Fibroblast of lung (primary cell): ENCODE measurements around the gene SLC5A6. TPM values are rescaled to one million over a fixed set of nuclear protein-coding genes. Genes with fewer than 3 reads are reported as not detected.

ENCODE experiments used
- DNase-seq, 2 donors: peaks; one replicate each; pipeline versions ENCODE4 v3.0.0 to v3.0.0-alpha.2; 2010; ENCODE audit warnings: low read depth in 2 of 2
- H2AFZ ChIP-seq: 2 replicates; pipeline ENCODE4 v1.5.1; 2012; ENCODE audit warnings: low read length, control low read depth, inconsistent platforms
- H3K27ac ChIP-seq: 2 replicates; pipeline ENCODE4 v1.5.1; 2011; ENCODE audit warnings: low read length, control low read depth; ENCODE audit not compliant: insufficient read depth
- H3K27me3 ChIP-seq: 2 replicates; pipeline ENCODE4 v1.5.1; 2011; ENCODE audit warnings: mild to moderate bottlenecking, low read length; ENCODE audit not compliant: control insufficient read depth, insufficient read depth
- H3K36me3 ChIP-seq: 2 replicates; pipeline ENCODE4 v1.5.1; 2011; ENCODE audit warnings: low read length; ENCODE audit not compliant: control insufficient read depth, insufficient read depth
- H3K4me1 ChIP-seq: 2 replicates; pipeline ENCODE4 v1.5.1; 2011; ENCODE audit warnings: low read length; ENCODE audit not compliant: control insufficient read depth, insufficient read depth; ENCODE audit errors: extremely low read depth
- H3K4me2 ChIP-seq: 2 replicates; pipeline ENCODE4 v1.5.1; 2011; ENCODE audit warnings: low read length, control low read depth; ENCODE audit not compliant: insufficient read depth; ENCODE audit errors: extremely low read depth
- H3K4me3 ChIP-seq, 4 experiments: fragments of 200-600 bp in 1 of 4; sonication (generic) in 1 of 4; replicated peaks in 1 of 4; 2 replicates each; pipeline ENCODE4 v1.5.1; 2011 to 2016; ENCODE audit warnings: low read length in 4 of 4, low read depth in 3 of 4, mild to moderate bottlenecking in 3 of 4, control low read depth in 2 of 4, inconsistent platforms in 1 of 4, mixed read lengths in 1 of 4; ENCODE audit not compliant: insufficient read depth in 1 of 4; ENCODE audit errors: control extremely low read depth in 1 of 4
- H3K79me2 ChIP-seq: 2 replicates; pipeline ENCODE4 v1.5.1; 2012; ENCODE audit warnings: mild to moderate bottlenecking, low read length, inconsistent platforms; ENCODE audit not compliant: control insufficient read depth, insufficient read depth
- H3K9ac ChIP-seq: 2 replicates; pipeline ENCODE4 v1.5.1; 2011; ENCODE audit warnings: mild to moderate bottlenecking, low read length, control low read depth; ENCODE audit not compliant: insufficient read depth
- H3K9me3 ChIP-seq: 2 replicates; pipeline ENCODE4 v1.5.1; 2012; ENCODE audit warnings: low read depth, low read length; ENCODE audit not compliant: control insufficient read depth, insufficient read depth
- H4K20me1 ChIP-seq: 2 replicates; pipeline ENCODE4 v1.5.1; 2011; ENCODE audit warnings: low read length; ENCODE audit not compliant: control insufficient read depth, insufficient read depth; ENCODE audit errors: extremely low read depth
- EZH2 ChIP-seq: IDR thresholded peaks from 2 replicates; pipeline ENCODE4 v1.5.1; 2012; ENCODE audit warnings: low read length, control low read depth, mild to moderate bottlenecking; ENCODE audit errors: missing control alignments
- polyA plus RNA-seq, 2 donors: library from polyadenylated mRNA; depleted of rRNA in 1 of 2; stranded (reverse) in 1 of 2; unstranded in 1 of 2; fragments of >200 nt; gene quantifications; 2 replicates each; pipeline ENCODE4 v1.2.1, GENCODE V29; 2011 to 2012; ENCODE audit warnings: missing spikeins in 1 of 2
- total RNA-seq: library from RNA; depleted of rRNA; stranded (reverse); fragments of >200 nt; gene quantifications from 2 replicates; pipeline ENCODE4 v1.2.1, GENCODE V29; 2014
- TF ChIP-seq, protein P1 (sequence below), 2 donors: IDR thresholded peaks in 1 of 2; conservative IDR thresholded peaks in 1 of 2; 1 replicate in 1 of 2; 2 replicates in 1 of 2; pipeline ENCODE4 v1.5.1; 2011 to 2012; ENCODE audit warnings: low read length in 2 of 2, control low read depth in 1 of 2, inconsistent platforms in 1 of 2, low read depth in 1 of 2, mild to moderate bottlenecking in 1 of 2

SLC5A6 gene
- total and polyA plus RNA-seq, 2 donors (not counting 1 experiment from before 2014, with no cell fraction given): 11.5 to 13.9 TPM

DNA sequence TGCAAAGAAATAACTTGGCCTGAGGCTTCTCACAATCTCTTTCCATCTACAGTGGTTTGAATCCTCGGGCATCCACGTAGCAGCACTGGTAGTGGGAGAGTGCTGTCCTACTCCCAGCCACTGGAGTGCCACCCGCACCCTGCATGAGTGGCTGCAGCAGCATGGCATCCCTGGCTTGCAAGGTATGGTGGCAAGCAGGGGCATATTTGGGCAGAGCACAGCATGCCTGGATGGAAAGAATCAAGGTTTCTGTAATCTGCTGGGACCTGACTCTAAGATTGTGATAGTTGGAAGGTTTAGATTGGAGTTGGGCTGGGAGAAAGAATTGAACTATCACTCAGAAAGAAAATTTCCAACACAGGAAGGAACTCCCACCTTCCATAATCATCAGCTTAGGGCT, 9.1 kb upstream of the SLC5A6 start:
- Histone ChIP-seq H3K79me2 (peaks cover 7% of the 10 kb centered on the region), H3K27ac (no peak overlapping the region), H3K4me2 (no peak overlapping the region), H2AFZ (no peak overlapping the region), H4K20me1 (no peaks in the 10 kb centered on the region), H3K9ac (no peak overlapping the region), H3K9me3 (no peaks in the 10 kb centered on the region), H3K4me3 (no peak overlapping the region), H3K4me1 (peaks cover 6% of the 10 kb centered on the region), H3K36me3 (peaks cover 18% of the 10 kb centered on the region), H3K27me3 (no peaks in the 10 kb centered on the region)
- no peak for DNase-seq
- TF ChIP-seq, protein P1, sequence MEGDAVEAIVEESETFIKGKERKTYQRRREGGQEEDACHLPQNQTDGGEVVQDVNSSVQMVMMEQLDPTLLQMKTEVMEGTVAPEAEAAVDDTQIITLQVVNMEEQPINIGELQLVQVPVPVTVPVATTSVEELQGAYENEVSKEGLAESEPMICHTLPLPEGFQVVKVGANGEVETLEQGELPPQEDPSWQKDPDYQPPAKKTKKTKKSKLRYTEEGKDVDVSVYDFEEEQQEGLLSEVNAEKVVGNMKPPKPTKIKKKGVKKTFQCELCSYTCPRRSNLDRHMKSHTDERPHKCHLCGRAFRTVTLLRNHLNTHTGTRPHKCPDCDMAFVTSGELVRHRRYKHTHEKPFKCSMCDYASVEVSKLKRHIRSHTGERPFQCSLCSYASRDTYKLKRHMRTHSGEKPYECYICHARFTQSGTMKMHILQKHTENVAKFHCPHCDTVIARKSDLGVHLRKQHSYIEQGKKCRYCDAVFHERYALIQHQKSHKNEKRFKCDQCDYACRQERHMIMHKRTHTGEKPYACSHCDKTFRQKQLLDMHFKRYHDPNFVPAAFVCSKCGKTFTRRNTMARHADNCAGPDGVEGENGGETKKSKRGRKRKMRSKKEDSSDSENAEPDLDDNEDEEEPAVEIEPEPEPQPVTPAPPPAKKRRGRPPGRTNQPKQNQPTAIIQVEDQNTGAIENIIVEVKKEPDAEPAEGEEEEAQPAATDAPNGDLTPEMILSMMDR (conservative IDR thresholded peaks at IDR 0.05 in 1 of 2, IDR thresholded peaks at IDR 0.05 in 1 of 2; ENCODE audit: low read depth in 1 of 2, low read length in 2 of 2): no peak
- no peak for TF ChIP-seq EZH2

DNA sequence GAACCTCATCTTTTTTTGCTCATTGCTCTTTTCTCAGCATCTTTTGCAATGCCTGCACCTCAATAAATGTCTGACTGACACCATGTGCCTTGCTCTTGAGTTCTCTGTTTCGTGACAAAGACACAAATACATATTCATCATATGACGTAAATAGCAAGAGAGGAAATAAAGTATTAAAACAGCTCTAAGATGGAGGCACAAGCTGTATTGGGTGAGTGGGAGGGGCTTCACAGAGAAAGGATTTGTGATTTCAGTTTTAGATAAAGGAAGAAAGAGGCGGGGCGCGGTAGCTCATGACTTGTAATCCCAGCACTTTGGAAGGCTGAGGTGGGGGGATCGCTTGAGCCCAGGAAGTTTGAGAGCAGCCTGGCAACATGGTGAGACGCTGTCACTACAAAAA, 8.0 kb upstream of the SLC5A6 start:
- no peak overlapping the region for H2AFZ ChIP-seq
- TF ChIP-seq, protein P1 (conservative IDR thresholded peaks at IDR 0.05 in 1 of 2, IDR thresholded peaks at IDR 0.05 in 1 of 2; ENCODE audit: low read depth in 1 of 2, low read length in 2 of 2): no peak
- no peak for TF ChIP-seq EZH2
- no peaks in the 10 kb centered on the region for H3K9me3 ChIP-seq
- no peaks in the 10 kb centered on the region for H3K27me3 ChIP-seq
- H3K4me2 ChIP-seq: no peak overlapping the region
- H3K4me3 ChIP-seq: no peak overlapping the region
- no peaks in the 10 kb centered on the region for H4K20me1 ChIP-seq
- DNase-seq: no peak
- peaks cover 6% of the 10 kb centered on the region for H3K4me1 ChIP-seq
- peaks cover 15% of the 10 kb centered on the region for H3K36me3 ChIP-seq
- no peak overlapping the region for H3K27ac ChIP-seq
- peaks cover 7% of the 10 kb centered on the region for H3K79me2 ChIP-seq
- no peak overlapping the region for H3K9ac ChIP-seq

DNA sequence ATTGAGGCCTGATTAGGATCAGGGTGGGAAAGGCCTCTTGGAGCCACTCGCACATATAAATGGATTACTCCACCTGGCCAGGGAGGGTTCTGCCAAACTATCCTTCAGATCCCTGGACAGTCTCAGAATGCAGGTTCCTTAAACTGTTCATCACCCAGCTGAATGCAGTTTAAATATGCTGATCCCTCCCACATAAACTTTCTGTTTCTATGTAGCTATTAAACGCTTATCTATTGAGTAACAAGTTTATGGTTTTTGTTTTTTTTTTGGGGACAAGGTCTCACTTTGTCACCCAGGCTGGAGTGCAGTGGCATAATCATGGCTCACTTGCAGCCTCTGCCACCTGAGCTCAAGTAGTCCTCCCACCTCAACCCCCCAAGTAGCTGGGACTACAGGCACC, 7.0 kb upstream of the SLC5A6 start:
- Histone ChIP-seq H3K27ac (no peak overlapping the region), H4K20me1 (no peaks in the 10 kb centered on the region), H3K9ac (no peak overlapping the region), H3K4me1 (peaks cover 6% of the 10 kb centered on the region), H3K4me3 (no peak overlapping the region), H3K27me3 (no peaks in the 10 kb centered on the region), H2AFZ (no peak overlapping the region), H3K4me2 (no peak overlapping the region), H3K9me3 (no peaks in the 10 kb centered on the region), H3K36me3 (peaks cover 12% of the 10 kb centered on the region), H3K79me2 (peaks cover 7% of the 10 kb centered on the region)
- no peak for DNase-seq
- TF ChIP-seq, protein P1 (conservative IDR thresholded peaks at IDR 0.05 in 1 of 2, IDR thresholded peaks at IDR 0.05 in 1 of 2; ENCODE audit: low read depth in 1 of 2, low read length in 2 of 2): no peak
- no peak for TF ChIP-seq EZH2
